WTC11 (cell line): ENCODE measurements around the gene STPG3.

Experiments used
- CREM ChIP-seq: sonication (generic); formaldehyde crosslinking; IDR thresholded peaks from 2 replicates; pipeline ENCODE4 v1.8.1; 2022; ENCODE audit warnings: mild to moderate bottlenecking, missing genetic modification reagents, moderate library complexity
- SMAD3 ChIP-seq: sonication (generic); formaldehyde crosslinking; IDR thresholded peaks from 2 replicates; pipeline ENCODE4 v1.8.0; 2022; ENCODE audit warnings: missing genetic modification reagents, mild to moderate bottlenecking, borderline replicate concordance
- TP53 ChIP-seq: sonication (generic); formaldehyde crosslinking; IDR thresholded peaks from 2 replicates; pipeline ENCODE4 v1.8.1; 2023; ENCODE audit warnings: mild to moderate bottlenecking, missing genetic modification reagents
- ZBTB21 ChIP-seq: sonication (generic); formaldehyde crosslinking; IDR thresholded peaks from 2 replicates; pipeline ENCODE4 v1.8.1; 2023; ENCODE audit warnings: mild to moderate bottlenecking, missing genetic modification reagents, borderline replicate concordance
- TF ChIP-seq, protein P1 (sequence below): sonication (generic); formaldehyde crosslinking; IDR thresholded peaks from 2 replicates; pipeline ENCODE4 v1.8.1; 2023; ENCODE audit warnings: mild to moderate bottlenecking, missing genetic modification reagents, borderline replicate concordance
- TF ChIP-seq, protein P2 (sequence below): sonication (generic); formaldehyde crosslinking; IDR thresholded peaks from 2 replicates; pipeline ENCODE4 v1.8.0; 2022; ENCODE audit warnings: mild to moderate bottlenecking, missing genetic modification reagents
- TF ChIP-seq, protein P3 (sequence below): fragments of 200-600 bp; IDR thresholded peaks from 2 replicates; pipeline ENCODE4 v1.8.0; 2022; ENCODE audit warnings: antibody characterized with exemption
- TF ChIP-seq, protein P4 (sequence below): sonication (generic); formaldehyde crosslinking; IDR thresholded peaks from 2 replicates; pipeline ENCODE4 v1.8.1; 2023; ENCODE audit warnings: mild to moderate bottlenecking, missing genetic modification reagents, moderate library complexity

DNA sequence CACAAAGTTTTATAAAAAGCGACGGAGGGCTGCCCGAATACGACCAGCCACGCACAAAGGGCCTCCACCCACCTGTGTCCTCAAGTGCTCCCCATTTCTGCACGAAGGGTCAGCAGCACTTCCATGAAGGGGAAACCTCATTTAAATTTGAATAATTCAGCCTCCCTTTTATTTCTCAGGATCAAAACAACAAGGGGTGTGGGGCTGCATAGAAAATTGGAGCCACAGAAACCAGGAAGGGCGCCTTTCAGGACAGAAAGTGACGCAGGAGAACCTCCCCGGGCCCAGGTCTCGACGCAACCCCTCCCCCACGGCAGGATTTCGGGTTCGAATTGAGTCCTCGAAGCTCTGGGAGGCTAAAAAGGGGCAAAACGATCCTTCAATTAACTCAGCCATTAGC is 48.9 kb downstream of the STPG3 start:
- TF ChIP-seq, protein P1, sequence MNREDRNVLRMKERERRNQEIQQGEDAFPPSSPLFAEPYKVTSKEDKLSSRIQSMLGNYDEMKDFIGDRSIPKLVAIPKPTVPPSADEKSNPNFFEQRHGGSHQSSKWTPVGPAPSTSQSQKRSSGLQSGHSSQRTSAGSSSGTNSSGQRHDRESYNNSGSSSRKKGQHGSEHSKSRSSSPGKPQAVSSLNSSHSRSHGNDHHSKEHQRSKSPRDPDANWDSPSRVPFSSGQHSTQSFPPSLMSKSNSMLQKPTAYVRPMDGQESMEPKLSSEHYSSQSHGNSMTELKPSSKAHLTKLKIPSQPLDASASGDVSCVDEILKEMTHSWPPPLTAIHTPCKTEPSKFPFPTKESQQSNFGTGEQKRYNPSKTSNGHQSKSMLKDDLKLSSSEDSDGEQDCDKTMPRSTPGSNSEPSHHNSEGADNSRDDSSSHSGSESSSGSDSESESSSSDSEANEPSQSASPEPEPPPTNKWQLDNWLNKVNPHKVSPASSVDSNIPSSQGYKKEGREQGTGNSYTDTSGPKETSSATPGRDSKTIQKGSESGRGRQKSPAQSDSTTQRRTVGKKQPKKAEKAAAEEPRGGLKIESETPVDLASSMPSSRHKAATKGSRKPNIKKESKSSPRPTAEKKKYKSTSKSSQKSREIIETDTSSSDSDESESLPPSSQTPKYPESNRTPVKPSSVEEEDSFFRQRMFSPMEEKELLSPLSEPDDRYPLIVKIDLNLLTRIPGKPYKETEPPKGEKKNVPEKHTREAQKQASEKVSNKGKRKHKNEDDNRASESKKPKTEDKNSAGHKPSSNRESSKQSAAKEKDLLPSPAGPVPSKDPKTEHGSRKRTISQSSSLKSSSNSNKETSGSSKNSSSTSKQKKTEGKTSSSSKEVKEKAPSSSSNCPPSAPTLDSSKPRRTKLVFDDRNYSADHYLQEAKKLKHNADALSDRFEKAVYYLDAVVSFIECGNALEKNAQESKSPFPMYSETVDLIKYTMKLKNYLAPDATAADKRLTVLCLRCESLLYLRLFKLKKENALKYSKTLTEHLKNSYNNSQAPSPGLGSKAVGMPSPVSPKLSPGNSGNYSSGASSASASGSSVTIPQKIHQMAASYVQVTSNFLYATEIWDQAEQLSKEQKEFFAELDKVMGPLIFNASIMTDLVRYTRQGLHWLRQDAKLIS = no peak
- TF ChIP-seq ZBTB21 = no peak
- no peak for TF ChIP-seq CREM (CRISPR knock-in tag)
- TF ChIP-seq, protein P2, sequence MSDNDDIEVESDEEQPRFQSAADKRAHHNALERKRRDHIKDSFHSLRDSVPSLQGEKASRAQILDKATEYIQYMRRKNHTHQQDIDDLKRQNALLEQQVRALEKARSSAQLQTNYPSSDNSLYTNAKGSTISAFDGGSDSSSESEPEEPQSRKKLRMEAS (CRISPR knock-in tag) = no peak
- TF ChIP-seq, protein P3, sequence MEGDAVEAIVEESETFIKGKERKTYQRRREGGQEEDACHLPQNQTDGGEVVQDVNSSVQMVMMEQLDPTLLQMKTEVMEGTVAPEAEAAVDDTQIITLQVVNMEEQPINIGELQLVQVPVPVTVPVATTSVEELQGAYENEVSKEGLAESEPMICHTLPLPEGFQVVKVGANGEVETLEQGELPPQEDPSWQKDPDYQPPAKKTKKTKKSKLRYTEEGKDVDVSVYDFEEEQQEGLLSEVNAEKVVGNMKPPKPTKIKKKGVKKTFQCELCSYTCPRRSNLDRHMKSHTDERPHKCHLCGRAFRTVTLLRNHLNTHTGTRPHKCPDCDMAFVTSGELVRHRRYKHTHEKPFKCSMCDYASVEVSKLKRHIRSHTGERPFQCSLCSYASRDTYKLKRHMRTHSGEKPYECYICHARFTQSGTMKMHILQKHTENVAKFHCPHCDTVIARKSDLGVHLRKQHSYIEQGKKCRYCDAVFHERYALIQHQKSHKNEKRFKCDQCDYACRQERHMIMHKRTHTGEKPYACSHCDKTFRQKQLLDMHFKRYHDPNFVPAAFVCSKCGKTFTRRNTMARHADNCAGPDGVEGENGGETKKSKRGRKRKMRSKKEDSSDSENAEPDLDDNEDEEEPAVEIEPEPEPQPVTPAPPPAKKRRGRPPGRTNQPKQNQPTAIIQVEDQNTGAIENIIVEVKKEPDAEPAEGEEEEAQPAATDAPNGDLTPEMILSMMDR = no peak
- no peak for TF ChIP-seq SMAD3 (CRISPR knock-in tag)
- TF ChIP-seq TP53 (CRISPR knock-in tag) = no peak
- TF ChIP-seq, protein P4, sequence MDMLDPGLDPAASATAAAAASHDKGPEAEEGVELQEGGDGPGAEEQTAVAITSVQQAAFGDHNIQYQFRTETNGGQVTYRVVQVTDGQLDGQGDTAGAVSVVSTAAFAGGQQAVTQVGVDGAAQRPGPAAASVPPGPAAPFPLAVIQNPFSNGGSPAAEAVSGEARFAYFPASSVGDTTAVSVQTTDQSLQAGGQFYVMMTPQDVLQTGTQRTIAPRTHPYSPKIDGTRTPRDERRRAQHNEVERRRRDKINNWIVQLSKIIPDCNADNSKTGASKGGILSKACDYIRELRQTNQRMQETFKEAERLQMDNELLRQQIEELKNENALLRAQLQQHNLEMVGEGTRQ (CRISPR knock-in tag) = no peak
